ENCODE data around the gene NT5M. TPM values are rescaled to one million over a fixed set of nuclear protein-coding genes. Genes with fewer than 3 reads are reported as not detected.

Gene NT5M
- total RNA-seq, 4 donors from 2014 or later = 1.1 to 6.0 (median 2.8) TPM

DNA sequence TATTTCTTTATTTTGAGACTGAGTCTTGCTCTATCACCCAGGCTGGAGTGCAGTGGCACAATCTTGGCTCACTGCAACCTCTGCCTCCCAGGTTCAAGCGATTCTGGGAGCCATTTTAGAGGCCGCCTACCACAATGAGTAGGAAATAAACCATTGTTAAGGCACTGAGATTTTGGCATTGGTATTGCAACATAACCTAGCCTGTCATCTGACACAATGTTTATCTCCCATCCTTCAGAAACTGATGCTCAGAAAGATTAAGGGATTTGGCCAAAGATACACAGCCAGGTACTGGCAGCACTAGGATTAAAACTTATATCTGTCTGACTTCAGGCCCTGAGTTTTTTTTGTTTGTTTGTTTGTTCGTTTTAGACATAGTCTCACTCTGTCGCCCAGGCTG lies 14.1 kb upstream of the NT5M start:
- Histone ChIP-seq H3K4me1 (no peaks in the 10 kb centered on the region), H3K36me3 (no peaks in the 10 kb centered on the region), H3K4me3 (replicated peaks in 1 of 3) (no peak overlapping the region), H3K9me3 (no peaks in the 10 kb centered on the region), H3K27me3 (no peaks in the 10 kb centered on the region), H3K27ac (no peak overlapping the region)
- TF ChIP-seq, protein P1, sequence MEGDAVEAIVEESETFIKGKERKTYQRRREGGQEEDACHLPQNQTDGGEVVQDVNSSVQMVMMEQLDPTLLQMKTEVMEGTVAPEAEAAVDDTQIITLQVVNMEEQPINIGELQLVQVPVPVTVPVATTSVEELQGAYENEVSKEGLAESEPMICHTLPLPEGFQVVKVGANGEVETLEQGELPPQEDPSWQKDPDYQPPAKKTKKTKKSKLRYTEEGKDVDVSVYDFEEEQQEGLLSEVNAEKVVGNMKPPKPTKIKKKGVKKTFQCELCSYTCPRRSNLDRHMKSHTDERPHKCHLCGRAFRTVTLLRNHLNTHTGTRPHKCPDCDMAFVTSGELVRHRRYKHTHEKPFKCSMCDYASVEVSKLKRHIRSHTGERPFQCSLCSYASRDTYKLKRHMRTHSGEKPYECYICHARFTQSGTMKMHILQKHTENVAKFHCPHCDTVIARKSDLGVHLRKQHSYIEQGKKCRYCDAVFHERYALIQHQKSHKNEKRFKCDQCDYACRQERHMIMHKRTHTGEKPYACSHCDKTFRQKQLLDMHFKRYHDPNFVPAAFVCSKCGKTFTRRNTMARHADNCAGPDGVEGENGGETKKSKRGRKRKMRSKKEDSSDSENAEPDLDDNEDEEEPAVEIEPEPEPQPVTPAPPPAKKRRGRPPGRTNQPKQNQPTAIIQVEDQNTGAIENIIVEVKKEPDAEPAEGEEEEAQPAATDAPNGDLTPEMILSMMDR (IDR thresholded peaks at IDR 0.05) = no peak
- no peak for TF ChIP-seq POLR2A (IDR thresholded peaks at IDR 0.05)
- no peak for DNase-seq
- 80 to 96% methylated on average over 4 of the region's 4 CpGs for WGBS, 2 donors
- intact Hi-C loops (cut with DNase I) = no loop called here

DNA sequence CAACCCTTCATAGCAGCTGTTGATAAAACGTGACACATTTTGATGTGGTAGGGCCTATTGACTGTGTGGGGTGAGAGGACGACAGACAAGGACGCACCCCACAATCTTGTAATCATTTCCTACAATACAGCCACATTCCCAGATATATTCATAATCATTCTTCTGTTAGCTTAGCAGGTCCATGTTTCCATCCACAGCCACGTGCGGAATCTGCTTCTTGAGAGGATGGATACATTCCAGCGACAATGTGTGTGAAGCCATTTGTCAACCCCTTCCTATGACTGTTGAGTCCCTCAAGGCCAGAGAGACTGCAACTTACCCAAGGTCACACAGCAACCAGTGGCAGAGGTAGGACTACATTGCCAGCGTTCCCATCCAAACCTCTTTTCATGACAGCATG lies 13.5 kb upstream of the NT5M start:
- Histone ChIP-seq H3K27ac (no peak overlapping the region), H3K27me3 (no peaks in the 10 kb centered on the region), H3K36me3 (no peaks in the 10 kb centered on the region), H3K9me3 (no peaks in the 10 kb centered on the region), H3K4me3 (replicated peaks in 1 of 3) (no peak overlapping the region), H3K4me1 (no peaks in the 10 kb centered on the region)
- no peak for DNase-seq
- intact Hi-C loops (cut with DNase I) = no loop called here
- TF ChIP-seq, protein P1 (IDR thresholded peaks at IDR 0.05) = no peak
- no peak for TF ChIP-seq POLR2A (IDR thresholded peaks at IDR 0.05)
- 76 to 86% methylated on average over 7 of the region's 7 CpGs for WGBS, 2 donors

DNA sequence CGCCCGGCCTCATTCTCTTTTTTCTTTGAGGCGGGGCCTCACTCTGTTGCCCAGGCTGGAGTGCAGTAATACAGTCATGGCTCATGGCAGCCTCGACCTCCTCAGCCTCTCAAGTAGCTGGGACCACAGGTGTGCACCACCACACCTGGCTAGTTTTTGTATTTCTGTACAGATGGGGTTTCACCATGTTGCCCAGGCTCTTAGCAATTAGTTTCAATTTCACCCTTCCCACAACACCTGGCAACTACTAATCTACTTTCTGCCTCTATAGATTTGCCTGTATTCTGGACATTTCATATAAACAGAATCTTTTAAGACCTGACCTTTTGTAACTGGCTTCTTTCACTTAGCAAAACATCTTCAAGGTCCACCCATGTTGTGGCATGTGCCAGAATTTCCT lies 8.0 kb upstream of the NT5M start:
- no peak overlapping the region for H3K4me3 ChIP-seq (replicated peaks in 1 of 3)
- H3K27me3 ChIP-seq = no peaks in the 10 kb centered on the region
- 90 to 95% methylated on average over 4 of the region's 4 CpGs for WGBS, 2 donors
- H3K27ac ChIP-seq = no peak overlapping the region
- no peak for DNase-seq
- intact Hi-C loops (cut with DNase I) = no loop called here
- H3K4me1 ChIP-seq = no peaks in the 10 kb centered on the region
- H3K9me3 ChIP-seq = no peaks in the 10 kb centered on the region
- TF ChIP-seq, protein P1 (IDR thresholded peaks at IDR 0.05) = no peak
- no peak for TF ChIP-seq POLR2A (IDR thresholded peaks at IDR 0.05)
- H3K36me3 ChIP-seq = no peaks in the 10 kb centered on the region

- H3K4me1 ChIP-seq = peaks cover 0 to 9% of the 10 kb centered on the region in 2 donors
- H3K36me3 ChIP-seq = no peaks in the 10 kb centered on the region
- intact Hi-C loops (cut with DNase I) = no loop called here
- WGBS, 2 donors = 90 to 95% methylated on average over 3 of the region's 3 CpGs
- H3K9me3 ChIP-seq = no peaks in the 10 kb centered on the region
- no peak overlapping the region for H3K27ac ChIP-seq
- no peaks in the 10 kb centered on the region for H3K27me3 ChIP-seq
- TF ChIP-seq, protein P1 (IDR thresholded peaks at IDR 0.05) = no peak
- TF ChIP-seq POLR2A (IDR thresholded peaks at IDR 0.05) = no peak
- H3K4me3 ChIP-seq (replicated peaks in 1 of 3) = no peak overlapping the region
- DNase-seq = no peak
These were observed 6.0 kb upstream of the NT5M start for GRCh38 chr17:17297217-17297616.

GRCh38 chr17:17298108-17298507 lies 5.1 kb upstream of the NT5M start:
- H3K9me3 ChIP-seq = no peaks in the 10 kb centered on the region
- H3K27ac ChIP-seq = no peak overlapping the region
- peaks cover 0 to 9% of the 10 kb centered on the region in 2 donors for H3K4me1 ChIP-seq
- TF ChIP-seq, protein P1 (IDR thresholded peaks at IDR 0.05) = no peak
- TF ChIP-seq POLR2A (IDR thresholded peaks at IDR 0.05) = no peak
- DNase-seq = no peak
- H3K4me3 ChIP-seq (replicated peaks in 1 of 3) = no peak overlapping the region
- intact Hi-C loops (cut with DNase I) = no loop called here
- H3K36me3 ChIP-seq = no peaks in the 10 kb centered on the region
- H3K27me3 ChIP-seq = no peaks in the 10 kb centered on the region
- WGBS, 2 donors = 50 to 63% methylated on average over 3 of the region's 3 CpGs
